NCI-H774 (cell line): ENCODE measurements around the gene PRAME.
"Not testable (repeated sequence)": the region's sequence is repeated elsewhere in the genome, so short reads cannot be mapped to it uniquely, and the experiment has no call there.

Source experiments
- DNase-seq: peaks from one replicate; lab custom pipeline; 2025; lab: John Stamatoyannopoulos, UW

The PRAME gene

DNA sequence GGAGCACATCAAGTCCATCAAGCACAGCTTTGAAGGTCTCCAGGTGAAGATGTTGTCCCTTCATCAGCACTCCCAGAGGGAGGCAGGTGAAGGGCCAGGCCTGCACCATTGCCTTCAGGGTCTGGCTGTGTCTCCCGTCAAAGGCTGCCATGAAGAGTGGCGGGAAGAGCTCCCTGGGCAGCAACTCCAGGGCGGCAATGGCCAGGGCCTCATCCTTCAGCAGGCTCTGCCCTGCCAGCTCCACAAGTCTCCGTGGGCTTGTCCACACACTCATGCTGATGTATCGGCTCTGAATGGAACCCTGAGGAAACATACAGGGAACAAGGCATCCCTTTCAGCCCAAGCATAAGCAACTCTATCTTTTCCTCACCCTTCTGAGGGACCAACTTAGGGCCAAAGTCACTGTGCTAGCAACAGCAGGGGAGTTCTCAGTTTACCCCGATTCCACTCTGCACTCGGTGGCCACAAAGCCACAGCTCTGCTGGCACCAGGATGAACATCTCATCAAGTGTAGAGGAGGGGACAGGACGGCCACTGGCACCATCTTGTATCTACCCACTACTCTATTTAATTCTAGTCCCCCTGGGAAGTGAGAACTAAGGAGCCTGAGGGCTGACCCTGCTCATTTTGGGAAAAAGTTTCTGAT, 8.2 kb downstream of the PRAME start:
- DNase-seq: no peak

DNA sequence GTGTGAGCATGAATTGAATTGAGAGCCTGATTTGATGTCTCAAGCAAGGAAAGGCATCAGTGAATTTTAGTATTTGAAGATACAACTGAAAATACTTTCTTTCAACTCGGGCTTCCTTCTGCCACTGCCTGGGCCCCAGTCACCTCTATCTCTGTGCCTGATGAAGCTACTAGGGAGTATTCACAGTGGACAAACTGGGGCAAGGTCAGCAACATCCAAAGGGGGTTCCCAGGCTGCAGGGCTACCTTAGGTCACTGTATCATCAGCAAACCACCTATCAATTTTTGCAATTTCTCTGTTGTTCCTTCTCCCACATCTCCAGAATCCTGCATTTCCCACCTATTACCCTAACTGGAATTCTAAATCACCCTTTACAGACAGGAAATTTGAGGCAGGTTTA, 10.2 kb downstream of the PRAME start:
- DNase-seq: no peak

DNA sequence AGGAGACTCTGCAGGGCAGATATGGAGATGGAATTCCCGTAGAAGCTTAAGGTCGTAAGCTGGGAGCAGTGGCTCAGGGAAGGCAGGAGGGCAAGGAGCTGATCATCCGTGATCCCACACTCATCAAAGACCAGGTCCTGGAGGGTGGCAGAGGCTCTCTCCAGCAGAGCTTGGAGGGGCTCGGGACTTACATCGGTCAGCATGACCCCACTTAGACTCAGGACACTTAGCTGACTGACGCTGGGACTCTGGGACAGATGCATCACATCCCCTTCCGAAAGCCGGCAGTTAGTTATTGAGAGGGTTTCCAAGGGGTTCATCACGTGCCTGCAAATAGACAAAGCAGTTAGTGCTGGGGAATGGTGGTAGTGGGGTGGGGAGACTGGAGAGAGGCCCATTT, 10.7 kb downstream of the PRAME start:
- DNase-seq: no peak

DNA sequence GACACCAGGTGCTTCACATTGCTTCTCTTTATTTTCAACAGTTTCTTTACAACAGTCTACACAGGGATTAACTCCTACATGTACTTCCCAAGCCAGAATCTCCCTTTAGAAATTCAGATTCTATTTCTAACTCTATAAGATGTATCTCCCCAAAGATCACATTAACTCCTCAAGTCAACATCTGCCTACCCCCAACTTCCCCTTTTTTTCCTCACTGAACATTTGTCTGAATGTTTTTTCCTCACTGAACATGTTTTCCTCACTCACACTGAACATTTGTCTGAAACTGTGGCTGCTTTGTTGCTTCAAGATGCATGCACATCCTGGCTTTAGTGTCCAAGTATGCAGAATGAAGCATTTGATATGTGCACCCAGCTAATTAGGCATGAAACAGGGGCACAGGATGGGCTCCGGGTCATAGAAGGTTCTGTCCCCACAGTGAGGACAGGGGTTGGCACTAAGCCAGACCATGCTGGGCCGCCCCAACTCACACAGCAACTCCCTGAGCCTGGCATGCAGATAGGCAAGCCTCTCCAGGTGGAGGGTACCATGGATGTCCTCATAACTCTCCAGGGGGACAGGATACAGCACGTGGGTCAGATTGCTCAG, 11.3 kb downstream of the PRAME start:
- no peak for DNase-seq

DNA sequence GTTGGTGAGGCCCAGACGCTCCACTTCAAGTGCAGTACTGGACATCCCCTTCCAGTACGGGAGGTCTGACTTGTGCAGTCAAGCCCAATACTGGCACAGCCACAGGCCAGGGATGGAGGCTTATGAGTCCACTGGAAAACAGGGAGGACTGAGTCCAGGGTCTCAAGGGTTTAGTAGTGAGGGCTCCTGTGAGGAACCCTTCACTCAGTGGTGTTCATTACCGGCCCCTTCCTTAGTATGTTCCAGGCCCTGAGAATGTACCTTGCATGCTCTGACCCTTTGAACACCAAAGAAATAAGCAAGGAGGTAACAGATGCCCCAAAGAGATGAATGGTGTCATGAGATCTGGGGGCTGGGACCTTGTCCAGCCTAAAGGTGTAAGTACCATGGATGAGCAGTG, 11.8 kb downstream of the PRAME start:
- DNase-seq: no peak

DNA sequence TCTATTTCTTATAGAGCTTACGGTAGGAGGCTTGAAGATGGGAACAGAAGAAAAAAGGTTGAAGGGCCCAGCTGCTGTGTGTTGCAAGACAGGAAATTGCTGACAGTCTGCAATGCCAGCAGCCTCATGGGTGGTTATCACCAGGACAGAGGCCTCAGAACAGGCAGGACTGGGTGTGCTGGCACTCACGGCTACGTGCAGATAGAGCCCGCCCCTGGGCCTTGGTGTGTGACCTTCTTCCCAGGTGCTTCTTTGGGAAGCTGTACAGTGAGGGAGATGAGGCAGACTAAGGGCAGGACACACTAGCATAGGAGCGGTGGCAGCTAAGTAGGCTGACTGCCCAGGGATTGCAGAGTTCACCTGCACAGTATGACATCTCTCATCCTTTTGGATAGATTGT, 12.6 kb downstream of the PRAME start:
- DNase-seq: no peak

DNA sequence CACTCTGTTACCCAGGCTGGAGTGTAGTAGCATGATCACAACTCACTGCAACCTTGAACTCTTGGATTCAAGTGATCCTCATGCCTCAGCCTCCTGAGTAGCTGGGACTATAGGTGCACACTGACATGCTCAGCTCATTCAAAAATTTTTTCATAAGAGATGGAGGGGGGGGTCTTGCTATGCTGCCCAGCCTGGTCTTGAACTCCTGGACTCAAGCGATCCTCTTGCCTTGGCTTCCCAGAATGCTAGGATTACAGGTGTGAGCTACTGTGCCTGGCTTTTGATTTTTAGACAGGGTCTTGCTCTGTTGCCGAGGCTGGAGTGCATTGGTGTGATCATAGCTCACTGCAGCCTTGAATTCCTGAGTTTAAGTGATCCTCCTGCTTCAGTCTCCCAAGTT, 14.0 kb downstream of the PRAME start:
- DNase-seq: no peak

DNA sequence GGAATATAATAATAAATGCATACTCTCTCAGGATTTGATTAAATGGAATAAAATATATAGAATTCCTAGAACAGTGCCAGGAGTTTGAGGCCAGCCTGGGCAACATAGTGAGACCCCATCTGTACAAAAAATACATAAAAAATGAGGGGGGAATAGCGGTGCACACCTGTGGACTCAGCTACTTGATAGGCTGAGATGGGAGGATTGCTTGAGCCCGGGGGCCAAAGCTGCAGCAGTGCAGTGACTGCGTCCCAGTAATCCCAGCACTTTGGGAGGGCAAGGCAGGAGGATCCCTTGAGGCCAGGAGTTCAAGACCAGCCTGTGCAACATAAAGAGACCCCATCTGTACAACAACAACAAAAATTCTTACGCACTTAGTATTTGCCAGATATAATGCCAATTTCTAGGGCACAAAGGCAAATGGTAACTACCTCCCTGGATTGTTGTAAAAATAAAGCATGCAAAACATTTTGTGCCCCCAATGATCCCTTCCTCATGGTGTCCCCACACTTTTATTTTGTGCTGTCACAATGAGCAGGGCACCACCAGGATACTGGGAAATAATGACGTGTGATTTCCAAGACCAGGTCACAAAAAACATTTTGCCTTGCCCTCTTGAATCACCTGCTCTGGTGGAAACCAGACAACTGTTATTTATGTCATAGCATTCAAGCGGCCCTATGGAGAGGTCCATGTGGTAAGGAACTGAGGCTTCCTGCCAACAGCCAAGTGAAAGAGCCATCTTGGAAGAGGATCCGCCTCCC, 20.7 kb downstream of the PRAME start:
- no peak for DNase-seq

DNA sequence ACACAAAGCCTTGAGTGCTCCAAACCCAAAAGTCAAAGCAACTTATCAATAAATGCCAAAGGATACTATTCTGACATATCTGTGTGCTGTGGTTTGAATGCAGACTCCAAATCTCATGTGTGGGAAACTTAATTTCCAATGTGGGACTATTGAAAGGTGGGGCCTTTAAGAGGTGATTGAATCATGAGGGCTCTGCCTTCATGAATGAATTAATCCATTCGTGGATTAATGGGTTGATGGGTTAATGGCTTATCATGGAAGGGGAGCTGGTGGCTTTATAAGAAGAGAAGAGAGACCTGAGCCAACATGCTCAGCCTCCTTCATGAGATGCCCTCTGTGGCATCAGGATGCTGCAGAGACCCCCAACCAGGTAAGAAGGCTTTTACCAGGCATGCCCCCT, 22.1 kb downstream of the PRAME start:
- DNase-seq: no peak

DNA sequence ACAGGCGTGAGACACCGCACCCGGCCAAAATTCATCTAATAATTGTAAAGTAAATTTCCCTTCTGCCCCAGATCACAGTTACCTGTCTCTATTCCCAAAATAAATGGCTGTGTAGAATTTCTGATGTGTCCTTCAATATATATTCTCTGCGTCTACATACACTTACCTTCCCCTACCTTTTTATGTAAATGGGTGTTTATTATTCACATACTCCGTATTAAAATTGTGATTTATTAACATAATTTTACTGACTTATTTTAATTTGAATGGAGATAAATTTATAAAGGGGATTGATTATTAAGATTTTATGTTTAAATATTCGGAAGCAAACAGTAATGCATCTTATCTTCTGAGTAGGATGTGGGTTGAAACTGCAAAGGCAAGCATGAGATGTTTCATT, 22.6 kb downstream of the PRAME start:
- no peak for DNase-seq

DNA sequence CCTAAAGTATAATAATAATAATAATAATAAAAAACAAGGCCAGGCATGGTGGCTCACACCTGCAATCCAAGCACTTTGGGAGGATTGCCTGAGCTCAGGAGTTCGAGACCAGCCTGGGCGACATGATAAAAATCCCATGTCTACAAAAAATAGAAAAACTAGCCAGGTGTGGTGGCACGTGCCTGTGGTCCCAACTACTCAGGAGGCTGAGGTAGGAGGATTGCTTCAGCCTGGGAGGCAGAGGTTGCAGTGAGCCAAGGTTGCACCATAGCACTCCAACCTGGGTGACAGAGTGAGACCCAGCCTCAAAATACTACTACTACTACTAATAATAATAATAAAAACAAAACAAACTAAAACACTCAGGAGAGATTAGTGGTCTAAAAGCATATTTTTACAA, 23.4 kb downstream of the PRAME start:
- no peak for DNase-seq

DNA sequence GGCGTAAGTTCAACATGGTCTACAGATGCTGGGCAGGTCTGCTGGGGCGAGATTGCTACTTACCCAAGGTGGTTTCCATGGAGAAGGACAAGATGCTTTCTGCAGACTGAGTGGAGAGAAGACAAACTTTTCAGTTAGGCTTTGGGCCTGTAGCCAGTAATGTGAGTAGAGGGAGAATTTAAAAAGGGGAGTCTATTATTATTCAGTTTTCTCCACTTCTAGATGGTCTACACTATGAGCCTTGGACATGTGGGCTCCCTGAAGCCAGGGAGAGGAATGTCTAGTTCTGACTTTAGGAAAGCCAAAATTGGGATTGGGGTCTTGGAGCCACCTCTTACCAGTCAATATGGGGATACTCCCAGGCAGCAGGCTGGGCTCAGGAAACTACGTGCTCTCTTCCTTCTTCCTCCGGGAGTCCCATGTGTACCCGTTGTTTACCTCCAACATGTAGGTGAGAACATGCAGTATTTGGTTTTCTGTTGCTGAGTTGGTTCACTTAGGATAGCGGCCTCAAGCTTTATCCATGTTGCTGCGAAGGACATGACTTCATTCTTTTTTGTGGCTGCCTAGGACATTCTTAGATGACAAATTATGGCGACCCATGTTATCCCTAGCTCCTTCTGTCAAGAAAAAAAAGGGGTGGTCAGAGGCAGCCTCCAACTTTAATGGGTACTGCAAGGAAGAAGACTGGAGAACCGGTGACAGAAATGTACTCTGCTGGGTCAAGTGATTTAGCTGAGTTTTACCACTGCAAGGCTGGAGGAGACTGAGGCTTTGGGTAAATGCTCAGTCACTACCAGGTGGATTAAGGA, 24.3 kb downstream of the PRAME start:
- DNase-seq: no peak

DNA sequence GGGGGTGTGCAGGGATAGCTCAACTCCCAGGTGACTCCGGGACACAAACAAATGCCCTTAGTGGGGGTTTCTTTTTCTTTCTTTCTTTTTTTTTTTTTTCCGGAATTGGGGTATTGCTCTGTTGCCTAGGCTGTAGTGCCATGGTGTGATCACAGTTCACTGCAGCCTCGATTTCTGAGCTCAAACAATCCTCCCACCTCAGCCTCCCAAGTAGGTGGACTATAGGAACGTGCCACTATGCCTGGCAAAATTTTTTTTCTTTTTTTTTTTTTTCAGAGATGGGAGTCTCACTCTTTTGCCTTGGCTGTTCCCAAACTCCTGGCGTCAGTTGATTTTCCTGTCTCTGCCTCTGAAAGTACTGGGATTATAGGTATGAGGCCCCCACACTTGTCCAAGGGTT, 25.2 kb downstream of the PRAME start:
- no peak for DNase-seq

DNA sequence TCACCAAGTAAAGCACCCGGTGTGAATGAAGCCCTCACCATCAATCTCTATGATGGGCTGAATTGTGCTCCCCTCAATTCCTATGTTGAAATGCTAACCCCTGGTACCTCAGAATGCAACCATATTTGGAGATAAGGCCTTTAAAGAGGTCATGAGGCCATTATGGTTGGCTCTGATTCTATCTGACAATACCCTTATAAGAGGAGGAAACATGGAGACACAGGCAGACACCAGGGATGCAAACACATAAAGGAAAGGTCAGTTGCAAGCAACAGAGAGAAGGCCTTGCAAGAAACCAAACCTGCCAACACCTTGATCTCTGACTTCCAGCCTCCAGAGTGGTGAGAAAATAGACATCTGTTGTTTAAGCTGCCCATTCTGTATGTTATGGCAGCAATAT, 25.6 kb downstream of the PRAME start:
- no peak for DNase-seq

DNA sequence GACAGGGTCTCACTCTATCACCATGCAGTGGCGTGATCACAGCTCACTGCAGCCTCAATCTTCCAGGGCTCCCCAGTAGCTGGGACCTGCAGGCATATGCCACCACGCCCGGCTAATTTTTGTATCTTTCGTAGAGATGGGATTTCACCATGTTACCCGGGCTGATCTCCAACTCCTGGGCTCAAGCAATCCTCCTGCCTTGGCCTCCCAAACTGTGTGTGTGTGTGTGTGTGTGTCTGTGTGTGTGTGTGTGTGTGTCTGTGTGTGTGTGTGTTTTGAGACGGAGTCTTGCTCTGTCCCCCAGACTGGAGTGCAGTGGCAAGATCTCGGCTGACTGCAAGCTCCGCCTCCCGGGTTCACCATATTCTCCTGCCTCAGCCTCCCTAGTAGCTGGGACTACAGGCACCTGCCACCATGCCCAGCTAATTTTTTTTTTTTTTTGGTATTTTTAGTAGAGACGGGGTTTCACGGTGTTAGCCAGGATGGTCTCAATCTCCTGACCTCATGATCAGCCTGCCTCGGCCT, 26.5 kb downstream of the PRAME start:
- not testable (repeated sequence) for DNase-seq

DNA sequence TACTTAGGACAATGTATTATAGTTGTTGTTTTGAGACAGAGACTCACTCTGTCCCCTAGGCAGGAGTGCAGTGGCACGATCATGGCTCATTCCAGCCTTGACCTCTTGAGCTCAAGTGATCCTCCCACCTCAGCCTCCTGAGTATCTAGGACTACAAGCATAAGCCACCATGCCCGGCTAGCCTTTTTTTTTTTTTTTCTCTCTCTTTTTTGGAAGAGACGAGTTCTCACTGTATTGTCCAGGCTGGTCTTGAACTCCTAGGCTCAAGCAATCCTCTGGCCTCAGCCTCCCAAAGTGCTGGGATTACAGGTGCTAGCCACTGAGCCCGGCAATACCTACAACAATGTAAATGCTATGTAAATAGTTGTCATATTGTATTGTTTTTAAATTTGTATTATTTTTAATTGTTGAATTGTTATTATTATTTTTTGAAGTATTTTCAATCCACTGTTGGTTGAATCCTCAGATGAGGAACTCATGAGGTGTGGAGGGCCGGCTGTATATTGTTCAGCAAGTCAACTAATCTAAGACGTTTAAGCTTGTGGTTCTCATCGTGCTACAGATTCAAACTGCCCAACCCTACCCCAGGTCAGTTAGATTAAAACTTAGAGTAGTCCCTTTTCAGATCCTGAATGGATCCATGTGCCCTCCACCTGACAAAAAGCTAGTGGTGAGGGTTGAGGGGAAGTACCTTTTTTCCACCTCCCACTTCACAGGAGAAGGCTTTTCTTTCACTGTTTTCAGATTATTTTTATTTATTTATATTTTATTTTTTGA, 27.1 kb downstream of the PRAME start:
- no peak for DNase-seq

DNA sequence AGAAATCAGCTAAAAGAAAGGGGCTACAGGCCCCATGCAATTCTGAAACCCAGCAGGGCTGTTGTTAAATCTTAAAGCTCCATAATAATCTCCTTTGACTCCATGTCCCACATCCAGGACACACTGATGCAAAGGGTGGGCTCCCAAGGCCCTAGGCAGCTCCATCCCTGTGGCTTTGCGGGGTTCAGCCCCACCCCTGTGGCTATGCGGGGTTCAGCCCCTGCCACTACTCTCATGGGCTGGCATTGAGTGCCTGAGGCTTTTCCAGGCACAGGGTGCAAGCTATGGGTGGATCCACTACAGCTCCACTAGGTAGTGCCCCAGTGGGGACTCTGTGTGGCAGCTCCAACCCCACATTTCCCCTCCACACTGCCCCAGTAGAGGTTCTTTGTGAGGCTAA, 30.3 kb downstream of the PRAME start:
- DNase-seq: no peak

DNA sequence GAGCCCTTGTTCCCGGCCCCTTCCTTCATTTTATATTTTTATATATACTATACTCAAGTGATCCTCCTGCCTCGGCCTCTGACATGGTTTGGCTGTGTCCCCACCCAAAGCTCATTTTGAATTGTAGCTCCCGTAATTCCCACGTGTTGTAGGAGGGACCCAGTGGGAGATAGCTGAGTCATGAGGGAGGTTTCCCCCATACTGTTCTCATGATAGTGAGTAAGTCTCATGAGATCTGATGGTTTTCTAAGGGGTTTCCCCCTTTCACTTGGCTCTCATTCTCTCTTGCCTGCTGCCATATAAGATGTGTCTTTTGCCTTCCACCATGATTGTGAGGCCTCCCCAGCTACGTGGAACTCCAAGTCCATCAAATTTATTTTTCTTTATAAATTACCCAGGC, 31.8 kb downstream of the PRAME start:
- DNase-seq: no peak

DNA sequence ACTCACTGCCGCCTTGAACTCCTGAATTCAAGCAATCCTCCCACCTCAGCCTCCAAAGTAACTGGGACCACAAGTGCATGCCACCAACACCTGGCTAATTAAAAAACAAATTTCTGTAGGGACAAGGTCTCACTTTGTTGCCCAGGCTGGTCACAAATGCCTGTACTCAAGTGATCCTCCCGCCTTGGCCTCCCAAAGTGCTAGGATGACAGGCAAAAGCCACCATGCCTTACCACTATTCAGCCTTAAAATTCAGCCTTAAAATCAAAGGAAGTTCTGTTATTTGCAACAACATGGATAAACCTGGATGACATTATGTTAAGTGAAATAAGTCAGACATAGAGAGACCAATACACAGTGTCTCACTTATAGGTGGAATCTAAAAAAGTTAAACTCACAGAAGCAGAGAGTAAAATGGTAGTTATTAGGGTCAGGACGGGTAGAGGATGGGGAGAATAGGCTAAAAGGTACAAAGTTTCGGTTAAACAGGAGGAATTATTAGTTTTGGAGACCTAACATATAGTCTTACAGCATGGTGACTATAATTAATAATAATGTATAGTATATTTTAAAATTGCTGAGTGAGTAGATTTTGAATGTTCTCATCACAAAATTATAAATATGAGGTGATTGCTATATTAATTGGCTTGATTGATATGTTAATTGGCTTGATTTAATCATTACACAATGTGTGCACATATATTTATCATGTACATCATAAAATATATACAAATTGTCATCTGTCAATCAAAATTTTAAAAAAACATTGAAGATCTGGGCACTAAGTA, 32.7 kb downstream of the PRAME start:
- no peak for DNase-seq

DNA sequence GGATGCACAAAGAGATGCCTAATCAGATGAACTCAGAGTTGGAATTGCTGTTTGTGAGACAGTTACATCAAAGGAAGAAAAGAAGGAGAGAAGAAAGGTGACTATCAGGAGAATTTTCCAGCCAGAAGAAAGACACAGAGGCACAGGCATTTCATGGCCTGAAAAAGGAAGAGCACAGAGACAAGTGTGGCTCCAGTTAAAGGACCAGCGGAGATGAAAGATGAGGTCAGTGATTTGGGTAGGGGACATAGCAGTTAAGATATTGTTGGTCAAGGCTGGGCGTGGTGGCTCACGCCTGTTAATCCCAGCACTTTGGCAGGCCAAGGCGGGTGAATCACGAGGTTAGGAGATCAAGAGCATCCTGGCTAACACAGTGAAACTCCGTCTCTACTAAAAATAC, 35.6 kb downstream of the PRAME start:
- DNase-seq: no peak

DNA sequence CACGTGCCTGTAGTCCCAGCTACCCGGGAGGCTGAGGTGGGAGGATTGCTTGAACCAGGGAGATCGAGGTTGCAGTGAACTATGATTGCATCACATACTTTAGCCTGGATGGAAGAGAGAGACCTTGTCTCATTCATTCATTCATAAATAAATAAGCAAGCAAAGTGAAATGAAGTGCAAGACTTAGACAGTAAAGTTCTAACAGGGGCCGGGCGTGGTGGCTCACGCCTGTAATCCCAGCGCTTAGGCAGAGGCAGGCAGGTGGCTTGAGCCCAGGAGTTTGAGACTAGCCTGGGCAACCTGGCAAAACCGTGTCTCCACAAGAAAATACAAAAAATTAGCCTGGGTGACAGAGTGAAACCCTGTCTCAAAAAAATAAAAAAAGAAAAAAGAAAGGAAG, 37.4 kb downstream of the PRAME start:
- no peak for DNase-seq
